Astrocyte (in vitro differentiated cells and primary cell): Measurements from ENCODE around the gene CFAP65. TPM values are rescaled to one million over a fixed set of nuclear protein-coding genes. Genes with fewer than 3 reads are reported as not detected.

Experiments used
- DNase-seq: peaks from one replicate; pipeline ENCODE4 v3.0.0-alpha.2; 2010; ENCODE audit warnings: low read depth
- FAIRE-seq: peaks from 2 replicates; lab custom pipeline; 2011; peaks lifted over from hg19 to GRCh38; lab: Jason Lieb, UNC
- H2AFZ ChIP-seq: 2 replicates; pipeline ENCODE4 v1.6.0; 2012; ENCODE audit warnings: low read depth, low read length, inconsistent platforms
- H3K27ac ChIP-seq: 2 replicates; pipeline ENCODE4 v1.5.1; 2011; ENCODE audit warnings: low read depth, low read length, inconsistent platforms
- H3K27me3 ChIP-seq: 2 replicates; pipeline ENCODE4 v1.6.0; 2011; ENCODE audit warnings: low read length, inconsistent platforms; ENCODE audit not compliant: insufficient read depth
- H3K36me3 ChIP-seq: 2 replicates; pipeline ENCODE4 v1.5.1; 2011; ENCODE audit warnings: low read length, inconsistent platforms; ENCODE audit not compliant: insufficient read depth
- H3K4me1 ChIP-seq: 2 replicates; pipeline ENCODE4 v1.5.1; 2011; ENCODE audit warnings: low read length, inconsistent platforms; ENCODE audit not compliant: insufficient read depth
- H3K4me2 ChIP-seq: 2 replicates; pipeline ENCODE4 v1.6.0; 2012; ENCODE audit warnings: low read length, inconsistent platforms
- H3K4me3 ChIP-seq: 2 replicates; pipeline ENCODE4 v1.5.1; 2011; ENCODE audit warnings: low read depth, mild to moderate bottlenecking, low read length, inconsistent platforms; ENCODE audit not compliant: insufficient read depth
- H3K79me2 ChIP-seq: 2 replicates; pipeline ENCODE4 v1.6.0; 2012; ENCODE audit warnings: mild to moderate bottlenecking, low read length, inconsistent platforms; ENCODE audit not compliant: insufficient read depth
- H3K9ac ChIP-seq: 2 replicates; pipeline ENCODE4 v1.6.0; 2012; ENCODE audit warnings: mild to moderate bottlenecking, low read length, inconsistent platforms
- H3K9me3 ChIP-seq: 2 replicates; pipeline ENCODE4 v1.5.1; 2012; ENCODE audit warnings: low read depth, mild to moderate bottlenecking, low read length, inconsistent platforms; ENCODE audit not compliant: insufficient read depth
- H4K20me1 ChIP-seq: 2 replicates; pipeline ENCODE4 v1.6.0; 2012; ENCODE audit warnings: low read length, inconsistent platforms; ENCODE audit not compliant: insufficient read depth
- H3K27ac Mint-ChIP-seq: one replicate; pipeline ENCODE4 v1.8.0; 2021; ENCODE audit warnings: mild to moderate bottlenecking, mixed read lengths; ENCODE audit not compliant: unreplicated experiment
- H3K27me3 Mint-ChIP-seq: one replicate; pipeline ENCODE4 v1.8.0; 2021; ENCODE audit warnings: low read depth, mixed read lengths; ENCODE audit not compliant: unreplicated experiment
- H3K36me3 Mint-ChIP-seq: one replicate; pipeline ENCODE4 v1.8.0; 2021; ENCODE audit warnings: low read depth, mixed read lengths; ENCODE audit not compliant: unreplicated experiment
- H3K4me1 Mint-ChIP-seq: one replicate; pipeline ENCODE4 v1.8.0; 2021; ENCODE audit warnings: low read depth, mixed read lengths; ENCODE audit not compliant: unreplicated experiment
- H3K4me3 Mint-ChIP-seq: one replicate; pipeline ENCODE4 v1.8.0; 2021; ENCODE audit warnings: mild to moderate bottlenecking, moderate library complexity, mixed read lengths; ENCODE audit not compliant: unreplicated experiment
- H3K9me3 Mint-ChIP-seq: one replicate; pipeline ENCODE4 v1.8.0; 2021; ENCODE audit warnings: mild to moderate bottlenecking, mixed read lengths; ENCODE audit not compliant: unreplicated experiment
- CTCF ChIP-seq: IDR thresholded peaks from 2 replicates; pipeline ENCODE4 v1.5.1; 2011; ENCODE audit warnings: low read depth, mild to moderate bottlenecking, inconsistent platforms, low read length, moderate library complexity; ENCODE audit not compliant: insufficient read depth
- EZH2 ChIP-seq: IDR thresholded peaks from 2 replicates; pipeline ENCODE4 v1.6.1; 2012; ENCODE audit warnings: mild to moderate bottlenecking, low read length, inconsistent platforms; ENCODE audit not compliant: insufficient read depth
- total RNA-seq: library from RNA; stranded (reverse); gene quantifications from 2 replicates; pipeline ENCODE4 v1.2.1, GENCODE V29; 2021

Gene CFAP65
- total RNA-seq, 1 donor from 2014 or later: 0.27 TPM

DNA sequence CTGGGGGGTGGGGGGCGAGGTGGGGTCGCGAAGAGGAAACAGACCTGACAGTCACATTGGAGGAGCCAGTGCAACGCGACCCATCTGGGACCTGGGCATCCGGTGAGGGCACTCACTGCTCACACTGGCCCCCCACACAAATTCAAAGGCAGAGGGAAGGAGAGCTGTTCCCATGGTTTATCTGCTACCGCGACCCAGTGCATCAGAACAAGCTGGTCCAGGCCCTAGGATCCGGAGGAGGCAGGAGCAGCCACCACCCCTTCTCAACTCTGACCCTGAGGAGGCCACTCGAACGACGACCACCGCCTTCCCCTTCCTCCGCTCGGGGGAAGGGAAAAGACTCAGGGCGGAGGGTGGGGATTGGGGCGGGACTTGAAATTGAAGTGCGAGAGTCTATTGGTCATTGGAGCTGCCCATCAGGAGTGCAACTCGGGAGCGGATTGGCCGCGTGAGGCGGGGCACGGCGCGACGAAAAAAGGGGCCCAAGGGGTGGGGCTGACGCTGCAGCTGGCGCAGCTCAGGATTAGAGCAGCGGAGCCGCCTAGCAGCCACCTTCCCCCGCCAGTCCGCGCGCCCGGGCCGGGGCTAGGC is 82.1 kb downstream of the CFAP65 start, which contains the start of gene CDK5R2:
Gene CDK5R2 (plus strand): TSS at position 526 of the 591 bp plus-strand sequence. CDS start 155 bp downstream, outside the sequence.
- H3K36me3 ChIP-seq: no peaks in the 10 kb centered on the region
- Mint-ChIP-seq H3K36me3 (no peaks in the 10 kb centered on the region), H3K4me3 (peak within 1 kb of the TSS; percentile 85), H3K4me1 (peaks cover 15% of the 10 kb centered on the region), H3K9me3 (peaks cover 2% of the 10 kb centered on the region), H3K27ac (peak within 1 kb of the TSS; percentile 62), H3K27me3 (peaks cover 71% of the 10 kb centered on the region)
- peaks cover 56% of the 10 kb centered on the region for H3K27me3 ChIP-seq
- no peak for TF ChIP-seq CTCF
- no peak for TF ChIP-seq EZH2
- no peaks in the 10 kb centered on the region for H3K9me3 ChIP-seq
- no peak within 1 kb of the TSS for H3K27ac ChIP-seq
- H3K9ac ChIP-seq: no peak within 1 kb of the TSS
- peaks cover 13% of the 10 kb centered on the region for H3K4me1 ChIP-seq
- no peaks in the 10 kb centered on the region for H3K79me2 ChIP-seq
- DNase-seq: peak; percentile 55
- H3K4me3 ChIP-seq: peak within 1 kb of the TSS; percentile 44
- peak within 1 kb of the TSS; percentile 86 for H3K4me2 ChIP-seq
- H4K20me1 ChIP-seq: peaks cover 4% of the 10 kb centered on the region
- no peak for FAIRE-seq
- peak within 1 kb of the TSS; percentile 80 for H2AFZ ChIP-seq

- H3K79me2 ChIP-seq: no peaks in the 10 kb centered on the region
- Mint-ChIP-seq H3K4me3 (no peak overlapping the region), H3K27ac (peak overlapping the region; percentile 31), H3K9me3 (peaks cover 2% of the 10 kb centered on the region), H3K27me3 (peaks cover 78% of the 10 kb centered on the region), H3K4me1 (peaks cover 6% of the 10 kb centered on the region), H3K36me3 (no peaks in the 10 kb centered on the region)
- no peak overlapping the region for H3K4me2 ChIP-seq
- H3K9me3 ChIP-seq: no peaks in the 10 kb centered on the region
- H4K20me1 ChIP-seq: peaks cover 4% of the 10 kb centered on the region
- no peak for TF ChIP-seq CTCF
- no peak for TF ChIP-seq EZH2
- H3K9ac ChIP-seq: no peak overlapping the region
- no peak overlapping the region for H2AFZ ChIP-seq
- no peak for FAIRE-seq
- H3K4me3 ChIP-seq: no peak overlapping the region
- H3K27me3 ChIP-seq: peaks cover 53% of the 10 kb centered on the region
- no peak overlapping the region for H3K27ac ChIP-seq
- no peaks in the 10 kb centered on the region for H3K36me3 ChIP-seq
- H3K4me1 ChIP-seq: peaks cover 5% of the 10 kb centered on the region
- no peak for DNase-seq
Measured at GRCh38 chr2:218958276-218958675, 83.0 kb downstream of the CFAP65 start.

GRCh38 chr2:218957671-218958070 is 83.6 kb downstream of the CFAP65 start:
- Histone ChIP-seq H3K9me3 (no peaks in the 10 kb centered on the region), H3K9ac (no peak overlapping the region), H3K4me1 (peaks cover 3% of the 10 kb centered on the region), H3K4me2 (no peak overlapping the region), H4K20me1 (peaks cover 4% of the 10 kb centered on the region), H3K79me2 (no peaks in the 10 kb centered on the region), H2AFZ (no peak overlapping the region), H3K4me3 (no peak overlapping the region), H3K36me3 (no peaks in the 10 kb centered on the region), H3K27me3 (peaks cover 53% of the 10 kb centered on the region), H3K27ac (no peak overlapping the region)
- Mint-ChIP-seq H3K9me3 (peaks cover 2% of the 10 kb centered on the region), H3K4me3 (peak overlapping the region; percentile 9), H3K27ac (no peak overlapping the region), H3K36me3 (no peaks in the 10 kb centered on the region), H3K4me1 (peaks cover 6% of the 10 kb centered on the region), H3K27me3 (peaks cover 78% of the 10 kb centered on the region)
- no peak for FAIRE-seq
- TF ChIP-seq EZH2: no peak
- TF ChIP-seq CTCF: no peak
- no peak for DNase-seq
